HL-60 (cell line): ENCODE results near the gene CPD.
A peak's percentile ranks its signal among the peaks of the same experiment; 100 is the strongest.
"Not testable (repeated sequence)": the region's sequence is repeated elsewhere in the genome, so short reads cannot be mapped to it uniquely, and the experiment has no call there.

Experiments
- DNase-seq, 2 experiments: peaks; one replicate each; pipeline ENCODE4 v3.0.0-alpha.2; 2010 to 2020; ENCODE audit warnings: low read depth in 1 of 2, low spot score in 1 of 2
- H3K27ac ChIP-seq: fragments of 250-450 bp; sonication (Bioruptor Pico); replicated peaks from 2 replicates; pipeline ENCODE4 v1.5.1; 2020; ENCODE audit warnings: mild to moderate bottlenecking, moderate library complexity
- H3K27me3 ChIP-seq: fragments of 250-450 bp; sonication (Bioruptor Pico); 2 replicates; pipeline ENCODE4 v1.5.1; 2021; ENCODE audit warnings: mild to moderate bottlenecking, moderate library complexity; ENCODE audit not compliant: insufficient read depth, poor library complexity, severe bottlenecking
- H3K4me3 ChIP-seq: replicated peaks from 2 replicates; pipeline ENCODE4 v1.5.1; 2011; ENCODE audit warnings: mild to moderate bottlenecking, control low read depth, low read length; ENCODE audit not compliant: insufficient read depth
- CTCF ChIP-seq: IDR thresholded peaks from one replicate; pipeline ENCODE4 v1.5.1; 2011; ENCODE audit warnings: low read length, control low read depth, inconsistent platforms; ENCODE audit not compliant: insufficient read depth
- GABPA ChIP-seq: IDR thresholded peaks from 2 replicates; pipeline ENCODE4 v1.6.1; 2012; ENCODE audit warnings: low read depth
- POLR2AphosphoS5 ChIP-seq: IDR thresholded peaks from 2 replicates; pipeline ENCODE4 v1.6.1; 2012; ENCODE audit warnings: low read depth
- REST ChIP-seq: IDR thresholded peaks from 2 replicates; pipeline ENCODE4 v1.6.1; 2012; ENCODE audit warnings: low read depth; ENCODE audit not compliant: insufficient replicate concordance
- SPI1 ChIP-seq: IDR thresholded peaks from 2 replicates; pipeline ENCODE4 v1.6.1; 2012; ENCODE audit warnings: low read depth, mild to moderate bottlenecking, borderline replicate concordance

Gene CPD

GRCh38 chr17:30339086-30339485 lies 39.6 kb upstream of the CPD start:
- H3K4me3 ChIP-seq = no peak overlapping the region
- no peaks in the 10 kb centered on the region for H3K27me3 ChIP-seq
- 0 out of 2 replicates have a peak overlapping the region, but pooled peaks have one; percentile 23 for H3K27ac ChIP-seq
- DNase-seq = no peak
- TF ChIP-seq POLR2AphosphoS5 (no peak), SPI1 (no peak), GABPA (no peak), REST (no peak), CTCF (no peak)

GRCh38 chr17:30340801-30341356 lies 37.8 kb upstream of the CPD start:
- Histone ChIP-seq H3K4me3 (no peak overlapping the region), H3K27me3 (no peaks in the 10 kb centered on the region), H3K27ac (no peak overlapping the region; the same call in 1 of the 2 replicates)
- no peak for TF ChIP-seq SPI1
- TF ChIP-seq POLR2AphosphoS5 = no peak
- TF ChIP-seq REST = no peak
- DNase-seq = no peak

- Histone ChIP-seq H3K4me3 (no peak overlapping the region), H3K27me3 (no peaks in the 10 kb centered on the region), H3K27ac (no peak overlapping the region)
- no peak for DNase-seq
- TF ChIP-seq CTCF (no peak), POLR2AphosphoS5 (no peak), SPI1 (no peak), GABPA (no peak), REST (no peak)
Observed at GRCh38 chr17:30341703-30342249, 37.0 kb upstream of the CPD start.

- not testable (repeated sequence) for H3K27me3 ChIP-seq, H3K4me3 ChIP-seq, DNase-seq, H3K27ac ChIP-seq
Observed at GRCh38 chr17:30343244-30343643, 35.5 kb upstream of the CPD start.
